Activated T-cell treated with anti-CD3 and anti-CD28 coated beads, Interleukin-2, amount 50 U/mL, for 48 hours (primary cell): ENCODE results near the gene GRN.

ENCODE experiments used
- DNase-seq, 2 experiments: peaks; one replicate each; pipeline ENCODE4 v3.0.0-alpha.2; 2020

The GRN gene

GRCh38 chr17:44348234-44348987 is 3.3 kb downstream of the GRN start:
- DNase-seq = no peak

- DNase-seq = no peak
Observed at GRCh38 chr17:44348988-44349364, 3.9 kb downstream of the GRN start.

GRCh38 chr17:44349553-44350070 is 4.5 kb downstream of the GRN start:
- no peak for DNase-seq

GRCh38 chr17:44350733-44351226 is 5.7 kb downstream of the GRN start:
- peak; percentile 80 to 86 for DNase-seq

GRCh38 chr17:44351464-44351863 is 6.4 kb downstream of the GRN start:
- DNase-seq = no peak

- DNase-seq = no peak
Observed at GRCh38 chr17:44351961-44352827, 7.1 kb downstream of the GRN start.

GRCh38 chr17:44352828-44353671 is 7.9 kb downstream of the GRN start:
- DNase-seq = no peak

GRCh38 chr17:44353672-44354331 is 8.7 kb downstream of the GRN start:
- peak in 1 of 2 experiments; percentile 43 for DNase-seq

GRCh38 chr17:44354582-44355561 is 9.8 kb downstream of the GRN start:
- peak; percentile 68 to 75 for DNase-seq

GRCh38 chr17:44355642-44356099 is 10.6 kb downstream of the GRN start:
- no peak for DNase-seq

GRCh38 chr17:44356241-44356640 is 11.1 kb downstream of the GRN start:
- no peak for DNase-seq

GRCh38 chr17:44358066-44358465 is 13.0 kb downstream of the GRN start:
- no peak for DNase-seq

GRCh38 chr17:44359006-44359405 is 13.9 kb downstream of the GRN start:
- no peak for DNase-seq

GRCh38 chr17:44359458-44360143 is 14.5 kb downstream of the GRN start:
- no peak for DNase-seq

- no peak for DNase-seq
Observed at GRCh38 chr17:44360144-44360533, 15.0 kb downstream of the GRN start.

GRCh38 chr17:44360826-44361225 is 15.7 kb downstream of the GRN start:
- no peak for DNase-seq

- no peak for DNase-seq
Observed at GRCh38 chr17:44361292-44362260, 16.5 kb downstream of the GRN start.

- DNase-seq = no peak
Observed at GRCh38 chr17:44362459-44362948, 17.4 kb downstream of the GRN start.
